ENCODE data around the gene MMP24OS. TPM values are rescaled to one million over a fixed set of nuclear protein-coding genes. Genes with fewer than 3 reads are reported as not detected.

MMP24OS gene
- total RNA-seq, 4 donors from 2014 or later = 12.8 to 21.5 (median 18.7) TPM

- H3K4me3 ChIP-seq = no peak overlapping the region
- 87 to 92% methylated on average over 6 of the region's 6 CpGs for WGBS, 2 donors
- no peaks in the 10 kb centered on the region for H3K9me3 ChIP-seq
- TF ChIP-seq CTCF (IDR thresholded peaks at IDR 0.05) = no peak
- no peak for TF ChIP-seq POLR2A (IDR thresholded peaks at IDR 0.05)
- H3K27ac ChIP-seq = no peak overlapping the region
- H3K27me3 ChIP-seq = no peaks in the 10 kb centered on the region
- peaks cover 1 to 23% (median 7%) of the 10 kb centered on the region in 3 donors for H3K4me1 ChIP-seq
- no peak for DNase-seq
- intact Hi-C loops (cut with DNase I) = no loop called here
- no peaks in the 10 kb centered on the region for H3K36me3 ChIP-seq
Measured at GRCh38 chr20:35325401-35325800, 47.5 kb upstream of the MMP24OS start.

GRCh38 chr20:35320396-35321126 is 42.6 kb upstream of the MMP24OS start:
- DNase-seq = no peak
- TF ChIP-seq CTCF (IDR thresholded peaks at IDR 0.05) (no peak), POLR2A (IDR thresholded peaks at IDR 0.05) (no peak)
- H3K27me3 ChIP-seq = no peaks in the 10 kb centered on the region
- peaks cover 4 to 36% (median 19%) of the 10 kb centered on the region in 3 donors for H3K4me1 ChIP-seq
- no peaks in the 10 kb centered on the region for H3K9me3 ChIP-seq
- WGBS, 2 donors = 92 to 93% methylated on average over 3 of the region's 3 CpGs
- H3K36me3 ChIP-seq = peaks cover 0 to 3% (median 0%) of the 10 kb centered on the region in 3 donors
- H3K27ac ChIP-seq = peak overlapping the region in 1 of 4 donors; percentile 84
- intact Hi-C loops (cut with DNase I) = no loop called here
- H3K4me3 ChIP-seq = no peak overlapping the region

GRCh38 chr20:35319871-35320197 is 41.9 kb upstream of the MMP24OS start:
- Histone ChIP-seq H3K27me3 (no peaks in the 10 kb centered on the region), H3K27ac (peak overlapping the region; percentile 29 to 89 (median 80))

GRCh38 chr20:35319192-35319870 is 41.4 kb upstream of the MMP24OS start:
- no peak for DNase-seq
- Histone ChIP-seq H3K4me3 (no peak overlapping the region), H3K4me1 (peaks cover 4 to 36% (median 19%) of the 10 kb centered on the region in 3 donors), H3K27me3 (no peaks in the 10 kb centered on the region), H3K27ac (peak overlapping the region; percentile 66 to 89 (median 80)), H3K9me3 (no peaks in the 10 kb centered on the region), H3K36me3 (peaks cover 0 to 3% (median 0%) of the 10 kb centered on the region in 3 donors)
- TF ChIP-seq POLR2A (IDR thresholded peaks at IDR 0.05) = no peak
- TF ChIP-seq CTCF (IDR thresholded peaks at IDR 0.05) = no peak
- intact Hi-C loops (cut with DNase I) = no loop called here
- 45 to 49% methylated on average over 5 of the region's 5 CpGs for WGBS, 2 donors

More at GRCh38 chr20:35319871-35320197, 41.9 kb upstream of the MMP24OS start:
- H3K9me3 ChIP-seq = no peaks in the 10 kb centered on the region
- no peak overlapping the region for H3K4me3 ChIP-seq
- DNase-seq = no peak
- intact Hi-C loops (cut with DNase I) = no loop called here
- H3K36me3 ChIP-seq = peaks cover 0 to 3% (median 0%) of the 10 kb centered on the region in 3 donors
- H3K4me1 ChIP-seq = peaks cover 4 to 36% (median 19%) of the 10 kb centered on the region in 3 donors
- TF ChIP-seq CTCF (IDR thresholded peaks at IDR 0.05) (no peak), POLR2A (IDR thresholded peaks at IDR 0.05) (no peak)

GRCh38 chr20:35318502-35319157 is 40.7 kb upstream of the MMP24OS start:
- DNase-seq = no peak
- Histone ChIP-seq H3K4me1 (peaks cover 4 to 36% (median 19%) of the 10 kb centered on the region in 3 donors), H3K4me3 (no peak overlapping the region), H3K9me3 (no peaks in the 10 kb centered on the region), H3K27ac (peak overlapping the region; percentile 66 to 89 (median 80)), H3K27me3 (no peaks in the 10 kb centered on the region), H3K36me3 (peaks cover 0 to 3% (median 0%) of the 10 kb centered on the region in 3 donors)
- TF ChIP-seq CTCF (IDR thresholded peaks at IDR 0.05) (peak in 1 of 6 experiments; percentile 11), POLR2A (IDR thresholded peaks at IDR 0.05) (peak in 2 of 4 donors; percentile 15 to 36)
- 38 to 59% methylated on average over 6 of the region's 6 CpGs for WGBS, 2 donors
- intact Hi-C loops (cut with DNase I) = no loop called here
